UCSD-AML1 (cell line): ENCODE measurements around the gene POMGNT1.

Experiments used
- DNase-seq: peaks from one replicate; lab custom pipeline; 2025; ENCODE audit not compliant: unreplicated experiment; lab: John Stamatoyannopoulos, UW

Gene POMGNT1

DNA sequence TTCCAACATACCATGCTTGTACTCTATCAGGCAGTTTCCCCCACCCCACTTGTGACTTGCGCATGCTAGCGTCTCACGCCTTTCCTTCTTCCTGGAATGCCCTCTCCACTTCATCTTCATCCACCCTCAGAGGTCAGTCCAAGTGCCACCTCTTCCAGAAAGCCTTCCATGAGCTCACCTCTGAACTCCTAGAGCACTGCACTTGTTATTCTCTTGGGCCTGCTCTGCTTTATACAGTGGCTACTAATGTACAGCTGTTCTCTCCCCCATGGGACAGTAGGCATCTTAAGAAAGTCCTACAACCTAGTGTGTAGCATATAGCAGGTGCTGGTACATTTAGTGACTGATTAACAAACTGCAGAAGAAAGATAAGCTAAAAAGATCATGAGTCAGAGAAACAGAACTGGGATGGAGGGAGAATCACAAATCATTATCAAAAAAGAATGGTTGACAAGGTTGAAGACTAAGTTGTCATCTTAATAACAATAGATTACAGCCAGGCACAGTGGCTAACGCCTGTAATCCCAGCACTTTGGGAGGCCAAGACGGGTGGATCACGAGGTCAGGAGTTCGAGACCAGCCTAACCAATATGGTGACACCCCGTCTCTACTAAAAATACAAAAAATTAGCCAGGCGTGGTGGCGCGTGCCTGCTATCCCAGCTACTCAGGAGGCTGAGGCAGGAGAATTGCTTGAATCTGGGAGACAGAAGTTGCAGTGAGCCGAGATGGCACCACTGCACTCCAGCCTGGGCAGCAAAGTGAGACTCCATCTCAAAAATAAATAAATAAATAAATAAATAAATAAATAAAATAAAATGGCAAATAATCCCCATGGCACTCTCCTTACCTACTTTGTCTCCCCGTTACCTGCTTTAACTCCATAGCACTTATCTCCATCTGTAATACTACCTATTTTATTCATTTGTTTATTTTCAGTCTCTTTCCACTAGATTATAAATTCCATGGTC lies 39.6 kb downstream of the POMGNT1 start:
- no peak for DNase-seq

DNA sequence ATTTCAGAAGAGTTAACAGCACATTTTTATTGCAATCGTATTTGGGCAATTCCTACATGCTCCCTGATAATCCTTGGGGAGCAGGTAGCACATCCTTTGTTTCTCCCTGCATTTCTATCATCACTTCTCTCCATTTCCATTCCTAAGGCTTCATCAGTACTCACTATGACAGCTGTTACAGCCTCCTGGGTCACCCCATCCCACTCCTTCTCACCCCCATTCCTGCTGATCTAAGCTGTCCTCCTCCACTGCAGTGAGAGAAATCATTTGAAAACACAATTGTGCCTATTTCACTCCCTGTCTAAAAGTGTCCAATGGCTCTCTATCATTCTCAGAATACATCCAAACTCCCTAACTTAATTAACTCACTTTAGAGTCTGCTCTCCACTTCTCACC lies 40.3 kb downstream of the POMGNT1 start:
- no peak for DNase-seq

DNA sequence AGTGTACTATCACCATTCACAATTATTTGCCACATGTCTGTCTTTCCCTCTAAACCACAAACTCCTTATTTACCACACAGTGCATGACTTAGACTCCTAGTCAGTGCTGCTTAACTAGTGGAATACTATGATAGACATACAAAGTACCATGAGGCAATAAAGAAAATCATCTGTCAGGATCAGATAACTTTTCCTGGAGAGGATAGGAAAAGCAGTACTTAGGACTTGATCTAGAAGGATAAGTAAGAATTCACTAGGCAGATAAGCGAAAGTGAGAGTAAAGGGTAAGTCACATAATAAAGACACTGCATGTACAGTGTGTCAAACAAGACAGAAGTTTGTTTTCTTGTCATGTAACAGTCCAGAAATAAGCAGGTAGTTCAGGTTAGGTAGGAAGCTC lies 44.5 kb downstream of the POMGNT1 start:
- DNase-seq = no peak

DNA sequence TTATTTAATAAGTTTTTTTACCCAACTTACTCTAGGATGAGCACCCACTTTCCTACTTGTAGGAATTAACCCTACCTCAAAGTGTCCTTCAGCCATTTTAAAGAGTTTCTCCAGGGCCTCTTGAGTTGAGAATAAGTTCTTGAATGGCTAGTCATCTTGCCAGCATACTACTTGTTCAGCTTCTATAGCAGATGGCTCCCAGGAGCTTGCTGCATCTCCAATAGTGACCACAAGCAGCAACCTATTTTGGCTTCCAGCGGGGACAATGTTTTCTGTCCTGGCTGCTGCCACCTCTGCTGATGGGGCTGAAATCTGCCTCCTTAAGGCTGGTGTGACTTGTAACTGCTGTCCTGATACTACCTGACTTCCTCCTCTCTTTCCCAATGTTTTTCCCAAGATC lies 45.0 kb downstream of the POMGNT1 start:
- no peak for DNase-seq

DNA sequence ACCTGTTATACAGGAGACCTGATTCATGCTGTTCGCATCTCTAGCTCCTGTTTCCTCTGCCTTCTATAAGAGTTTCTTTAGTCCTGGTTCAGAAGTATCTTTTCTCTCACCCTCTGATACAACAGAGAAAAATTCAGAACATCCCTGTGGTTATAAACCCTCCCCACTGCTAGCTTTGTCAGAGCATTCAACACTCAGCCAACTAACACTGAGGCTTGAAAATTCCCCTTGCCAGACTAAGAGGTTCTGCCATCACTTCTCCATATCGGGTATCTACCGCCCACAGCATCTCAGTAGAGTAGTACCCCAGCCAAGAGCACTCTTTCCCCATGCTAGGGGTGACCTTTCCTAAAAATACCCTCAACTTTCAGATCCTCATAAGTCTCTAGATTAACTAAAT lies 46.2 kb downstream of the POMGNT1 start:
- DNase-seq = no peak

DNA sequence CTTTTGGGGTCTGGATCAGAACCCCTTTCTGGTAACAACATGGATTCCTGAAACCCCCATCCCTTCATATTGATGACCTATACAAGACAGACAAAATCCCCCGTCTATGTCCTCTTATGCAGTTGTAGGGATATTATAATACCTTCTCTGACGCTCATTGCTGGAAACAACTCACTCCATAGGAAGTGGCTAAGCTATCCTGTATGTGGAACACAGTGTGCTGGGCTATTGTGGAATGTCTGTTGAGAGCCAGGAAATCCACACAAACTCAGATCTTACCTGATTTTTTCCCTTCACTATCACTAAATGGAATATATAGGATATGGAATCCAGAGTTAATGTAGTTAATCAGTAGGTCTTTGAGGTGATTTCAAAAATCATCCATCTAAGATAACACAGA lies 48.1 kb downstream of the POMGNT1 start:
- DNase-seq = no peak

DNA sequence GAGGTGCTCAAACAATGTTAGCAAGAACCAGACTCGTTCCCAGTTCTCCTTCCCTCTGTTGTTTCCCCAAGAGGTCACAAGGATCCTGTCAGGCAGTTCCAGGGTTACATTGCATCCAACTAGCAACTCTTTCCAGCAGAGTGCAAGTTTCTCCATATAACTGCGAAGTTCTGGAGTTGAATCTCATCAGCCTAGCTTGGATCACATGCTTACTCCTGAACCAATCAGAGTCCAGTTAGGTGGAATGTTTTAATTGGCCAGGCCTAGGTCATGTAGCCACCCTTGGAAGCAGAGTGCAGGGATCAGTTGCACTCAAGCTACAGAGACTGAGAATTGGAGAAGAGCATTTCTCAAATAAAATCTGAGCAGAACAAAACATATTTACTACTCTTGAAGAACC lies 49.9 kb downstream of the POMGNT1 start:
- no peak for DNase-seq
